Gastroesophageal sphincter (tissue), 3 donors: ENCODE results near the gene ITGA11.

Source experiments
- CTCF ChIP-seq, 4 experiments: fragments of 200-600 bp in 2 of 4; fragments of 450-650 bp in 2 of 4; sonication (generic) in 1 of 4; IDR thresholded peaks; one replicate each; pipeline ENCODE4 v1.5.1; 2017 to 2019; ENCODE audit warnings: antibody characterized with exemption in 4 of 4, mild to moderate bottlenecking in 2 of 4, moderate library complexity in 2 of 4
- EP300 ChIP-seq: sonication (generic); formaldehyde crosslinking; IDR thresholded peaks from one replicate; pipeline ENCODE4 v1.6.1; 2017; ENCODE audit warnings: antibody characterized with exemption, mild to moderate bottlenecking

DNA sequence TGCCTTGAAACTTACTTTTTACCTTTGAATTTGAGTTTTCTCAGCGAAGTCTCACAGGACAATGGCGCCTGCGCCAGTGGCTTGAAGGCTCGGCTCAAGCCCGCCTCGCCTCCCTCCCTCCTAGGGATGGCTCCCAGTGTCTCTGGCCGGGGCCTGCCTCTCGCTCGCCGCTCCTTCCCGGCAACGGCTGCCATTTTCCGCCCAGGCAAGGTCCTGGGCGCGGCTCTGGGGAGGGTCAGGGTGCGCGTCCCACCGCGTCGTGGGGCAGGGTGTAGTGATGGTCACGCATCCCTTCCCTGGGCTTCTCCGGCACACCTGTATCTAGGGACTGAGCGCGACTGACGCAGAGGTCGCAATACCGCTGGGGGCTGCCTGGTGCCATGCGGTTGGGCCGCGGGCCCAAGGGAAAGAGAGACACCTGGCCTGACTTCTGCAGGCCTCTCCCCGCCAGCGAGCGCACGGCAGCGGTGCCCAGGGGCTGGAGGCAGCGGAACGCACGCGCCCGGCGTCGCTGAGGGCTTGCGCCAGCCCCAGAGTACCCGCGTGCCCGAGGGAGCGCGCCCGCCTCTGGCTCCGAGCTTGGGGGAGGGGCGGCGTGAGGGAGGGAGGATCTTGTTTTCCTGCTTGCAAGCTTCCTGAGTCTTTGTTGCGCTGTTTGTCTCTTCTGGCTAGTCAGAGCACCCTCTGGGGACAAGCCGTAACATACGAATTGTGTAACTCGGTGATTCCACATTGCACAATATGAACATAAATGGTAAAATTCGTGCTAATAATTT, 175.1 kb downstream of the ITGA11 start:
- TF ChIP-seq EP300, result no peak
- TF ChIP-seq CTCF (IDR thresholded peaks at IDR 0.05), result no peak
